Stimulated activated CD8-positive, alpha-beta memory T cell treated with anti-CD3 and anti-CD28 coated beads, Interleukin-7, amount 100 ng/mL, for 48 hours (primary cell): ENCODE data around the gene PTPRN2.

Source experiments
- DNase-seq, 2 donors: peaks; one replicate each; pipeline ENCODE4 v3.0.0-alpha.2; 2020; ENCODE audit warnings: low read depth in 1 of 2; ENCODE audit errors: extremely low read depth in 1 of 2

PTPRN2 gene

DNA sequence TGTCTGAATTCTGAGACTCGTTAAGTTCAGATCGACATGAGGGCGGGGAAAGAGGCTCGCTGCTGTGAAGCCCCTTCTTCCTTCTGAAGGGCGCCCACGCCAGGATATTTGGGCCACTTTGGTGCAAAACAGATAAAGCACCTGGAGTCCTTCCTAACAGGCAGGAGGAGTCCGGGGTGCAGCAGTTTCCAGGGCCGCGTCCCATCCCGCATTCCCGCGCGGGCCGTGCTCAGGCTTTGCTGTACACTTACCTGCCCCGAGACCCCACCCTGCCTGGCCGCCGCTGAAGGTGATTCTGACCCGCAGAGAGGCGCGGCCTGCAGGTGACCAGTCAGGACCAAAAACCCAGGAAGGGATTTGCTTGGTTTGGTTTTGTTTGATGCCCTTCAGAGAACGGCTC lies 454.6 kb downstream of the PTPRN2 start:
- no peak for DNase-seq

DNA sequence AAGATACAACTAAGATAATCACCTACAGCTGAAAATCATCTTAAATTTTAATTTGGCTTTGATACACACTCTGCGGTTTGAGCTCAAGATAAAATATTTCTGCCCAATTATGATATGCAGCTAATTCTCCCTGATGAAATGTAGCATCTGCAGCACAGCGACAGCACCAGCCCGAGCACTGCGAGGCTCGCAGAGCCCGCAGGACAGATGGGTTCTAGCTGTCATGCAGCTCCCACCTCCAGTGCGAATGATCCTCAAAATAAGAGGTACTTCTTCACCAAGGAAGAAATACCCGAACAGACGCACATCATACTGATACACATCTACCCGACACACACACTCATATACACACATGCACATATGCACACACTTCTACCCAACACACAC lies 457.6 kb downstream of the PTPRN2 start:
- DNase-seq: no peak

DNA sequence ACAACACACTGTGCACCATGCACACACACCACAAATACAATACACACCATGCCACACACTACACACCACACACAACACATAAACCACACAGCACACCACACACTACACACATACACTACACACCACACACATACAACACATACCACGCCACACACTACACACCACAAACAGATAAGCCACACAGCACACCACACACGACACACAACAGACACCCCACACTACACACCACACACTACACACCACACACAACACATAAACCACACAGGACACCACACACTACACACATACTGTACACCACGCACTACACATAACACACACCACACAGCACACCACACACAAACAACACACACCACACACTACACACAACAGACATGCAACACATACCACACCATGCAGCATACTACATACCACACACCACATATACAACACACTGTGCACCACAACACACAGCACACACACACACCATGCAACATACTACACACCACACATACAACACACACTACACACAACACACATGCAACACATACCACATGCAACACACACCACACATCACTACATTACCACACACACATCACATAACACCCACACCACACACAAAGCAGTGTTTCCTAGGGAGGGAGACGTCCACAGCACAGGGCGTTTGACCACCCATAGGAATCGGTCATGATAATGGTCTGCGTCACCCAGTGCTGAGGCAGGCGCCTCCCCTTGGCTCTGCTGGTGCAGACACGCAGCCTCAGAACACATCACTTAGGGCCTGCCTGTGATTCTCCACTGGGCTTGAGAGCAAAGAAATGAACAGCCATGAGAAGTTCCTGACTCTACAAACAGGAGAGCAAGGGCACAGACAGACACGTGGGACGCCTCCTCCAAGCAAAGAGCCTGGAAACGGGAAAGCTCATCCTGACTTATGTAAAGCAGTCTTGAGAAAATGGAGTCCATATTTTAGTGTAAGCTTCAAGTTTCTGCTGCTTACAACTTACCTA lies 458.3 kb downstream of the PTPRN2 start:
- DNase-seq: no peak

DNA sequence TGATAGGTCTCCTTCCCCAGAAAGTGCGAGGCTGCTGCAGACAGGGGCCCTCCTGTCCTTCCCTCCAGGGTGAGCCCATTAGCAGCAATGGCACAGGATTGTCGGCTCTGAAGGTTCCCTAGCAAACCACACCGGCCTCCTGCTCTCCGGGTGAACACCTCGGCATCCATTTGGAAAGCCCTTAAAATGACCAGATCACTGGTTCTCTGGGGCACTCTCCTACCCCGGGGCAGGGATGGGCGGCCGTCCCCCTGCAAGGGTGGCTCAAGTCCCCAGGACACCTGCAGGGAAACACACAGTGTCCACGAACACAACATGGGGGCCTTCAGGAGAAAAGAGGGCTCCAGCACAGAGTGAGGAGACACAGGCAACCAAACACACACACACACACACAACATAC lies 459.1 kb downstream of the PTPRN2 start:
- DNase-seq: no peak

DNA sequence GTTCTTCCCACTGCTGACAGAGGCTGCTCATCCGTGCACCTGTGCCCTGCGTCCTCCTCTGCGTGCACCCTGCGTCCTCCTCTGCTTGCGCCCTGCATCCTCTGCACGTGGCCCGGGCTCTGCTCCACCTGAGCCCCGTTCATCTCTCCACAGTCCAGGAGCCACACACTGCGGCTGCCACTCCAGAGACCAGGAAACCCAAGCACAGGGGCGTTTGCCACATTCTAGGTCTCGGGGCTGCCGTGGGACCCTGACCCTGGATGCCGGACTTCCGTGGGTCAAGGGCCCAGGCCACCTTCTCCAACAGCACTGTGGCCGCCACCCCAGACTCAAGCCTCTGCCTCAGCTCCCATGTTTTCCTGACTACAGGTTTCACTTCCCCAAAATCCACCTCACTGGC lies 460.4 kb downstream of the PTPRN2 start:
- no peak for DNase-seq

DNA sequence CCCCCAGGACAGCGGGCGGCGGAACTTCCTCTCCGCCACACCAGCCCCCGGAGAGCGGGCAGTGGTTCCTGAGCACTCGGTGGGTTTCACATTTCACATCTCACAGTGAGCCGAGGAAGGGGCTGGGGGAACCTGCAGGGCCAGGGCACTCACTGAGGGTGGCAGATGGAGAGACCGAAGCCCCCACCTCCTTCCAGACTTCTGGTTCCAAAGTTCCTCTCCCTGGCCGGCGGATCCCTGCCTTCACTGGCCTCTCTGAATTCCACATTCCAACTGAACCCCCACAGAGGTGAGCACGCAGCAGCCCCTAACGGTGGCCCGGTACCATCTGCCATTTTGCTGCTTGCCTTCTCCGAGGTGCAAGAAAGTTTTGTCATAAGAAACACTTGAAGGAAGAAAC lies 461.0 kb downstream of the PTPRN2 start:
- no peak for DNase-seq

DNA sequence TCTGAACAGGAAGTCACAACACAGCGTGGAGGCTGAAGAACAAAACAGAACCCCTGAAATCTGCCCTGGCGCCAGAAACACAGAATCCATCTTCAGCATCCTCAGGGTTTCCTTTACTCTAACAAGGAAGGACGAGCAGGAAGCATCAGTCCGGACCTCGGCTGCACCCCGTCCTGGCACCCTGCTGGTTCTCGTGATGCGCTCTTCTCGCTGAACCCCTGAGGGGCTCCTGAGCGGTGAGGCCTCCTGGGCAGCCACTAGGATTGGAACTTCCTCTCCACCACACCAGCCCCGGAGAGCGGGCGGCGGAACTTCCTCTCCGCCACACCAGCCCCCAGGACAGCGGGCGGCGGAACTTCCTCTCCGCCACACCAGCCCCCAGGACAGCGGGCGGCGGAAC lies 461.9 kb downstream of the PTPRN2 start:
- no peak for DNase-seq

DNA sequence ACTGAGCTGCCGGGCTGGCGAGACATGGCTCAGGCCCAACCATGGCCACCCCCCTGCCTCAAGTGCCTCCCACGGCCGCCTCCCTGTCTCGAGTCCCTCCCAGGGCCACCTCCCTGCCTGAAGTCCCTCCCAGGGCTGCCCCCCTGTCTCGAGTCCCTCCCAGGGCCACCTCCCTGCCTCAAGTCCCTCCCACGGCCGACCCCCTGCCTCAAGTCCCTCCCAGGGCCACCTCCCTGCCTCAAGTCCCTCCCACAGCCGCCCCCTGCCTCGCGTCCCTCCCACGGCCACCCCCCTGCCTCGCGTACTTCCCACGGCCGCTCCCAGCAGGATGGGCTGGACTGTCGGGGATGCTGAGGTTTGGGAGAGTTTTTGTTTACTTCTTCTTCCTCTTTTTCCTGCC lies 462.5 kb downstream of the PTPRN2 start:
- no peak for DNase-seq

DNA sequence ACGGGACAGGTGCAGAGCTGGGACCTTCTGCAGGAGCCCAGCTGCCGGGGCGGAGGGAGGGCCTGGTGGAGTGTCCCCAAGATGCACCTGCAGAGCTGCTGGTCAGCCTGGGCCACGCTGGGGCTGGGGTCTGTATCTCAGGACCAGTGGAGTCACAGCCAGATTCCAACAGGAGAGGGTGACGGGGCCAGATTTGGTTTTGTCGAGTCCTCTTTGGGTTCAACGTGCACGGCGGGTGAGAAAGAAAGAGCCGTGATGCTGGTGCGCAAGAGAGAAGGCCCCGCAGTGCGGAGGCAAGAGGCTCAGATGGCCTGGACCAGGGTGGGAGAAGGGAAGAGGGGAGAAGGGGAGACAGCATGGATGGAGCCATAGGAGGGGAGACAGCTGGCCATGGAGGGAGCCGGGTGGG lies 462.9 kb downstream of the PTPRN2 start:
- no peak for DNase-seq

DNA sequence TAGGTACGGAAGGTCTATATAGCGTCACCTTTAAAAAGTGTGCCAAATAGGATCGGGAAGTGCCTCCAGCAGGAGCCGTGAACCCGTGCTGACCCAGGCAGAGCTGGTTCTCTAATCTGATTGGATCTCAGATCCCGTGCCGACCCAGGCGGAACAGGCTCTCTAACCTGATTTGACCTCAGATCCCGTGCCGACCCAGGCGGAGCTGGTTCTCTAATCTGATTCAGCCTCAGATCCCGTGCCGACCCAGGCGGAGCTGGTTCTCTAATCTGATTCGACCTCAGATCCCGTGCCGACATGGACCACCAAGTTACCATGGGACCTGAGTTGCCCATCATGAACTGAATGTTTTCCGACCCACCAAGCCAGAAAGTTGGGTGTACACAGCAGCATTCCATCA lies 463.9 kb downstream of the PTPRN2 start:
- no peak for DNase-seq

DNA sequence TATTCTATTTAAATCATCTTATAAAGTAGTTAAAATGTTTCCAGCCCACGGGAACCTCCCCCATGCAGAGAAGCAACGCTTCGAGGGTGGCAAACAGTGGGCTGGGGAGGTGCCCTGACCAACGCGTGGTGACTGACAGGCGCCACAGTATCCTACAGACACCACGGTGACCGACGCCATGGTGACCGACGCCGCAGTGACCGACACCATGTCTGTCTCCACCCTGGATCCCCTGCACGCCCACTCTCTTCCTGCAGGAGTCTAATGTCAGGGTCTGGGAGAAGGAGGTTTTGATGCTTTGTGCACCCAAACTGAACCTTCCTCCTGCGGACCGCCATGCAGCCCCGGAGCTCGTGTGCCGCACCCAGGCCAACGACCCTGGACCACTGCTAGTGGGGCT lies 464.4 kb downstream of the PTPRN2 start:
- no peak for DNase-seq

DNA sequence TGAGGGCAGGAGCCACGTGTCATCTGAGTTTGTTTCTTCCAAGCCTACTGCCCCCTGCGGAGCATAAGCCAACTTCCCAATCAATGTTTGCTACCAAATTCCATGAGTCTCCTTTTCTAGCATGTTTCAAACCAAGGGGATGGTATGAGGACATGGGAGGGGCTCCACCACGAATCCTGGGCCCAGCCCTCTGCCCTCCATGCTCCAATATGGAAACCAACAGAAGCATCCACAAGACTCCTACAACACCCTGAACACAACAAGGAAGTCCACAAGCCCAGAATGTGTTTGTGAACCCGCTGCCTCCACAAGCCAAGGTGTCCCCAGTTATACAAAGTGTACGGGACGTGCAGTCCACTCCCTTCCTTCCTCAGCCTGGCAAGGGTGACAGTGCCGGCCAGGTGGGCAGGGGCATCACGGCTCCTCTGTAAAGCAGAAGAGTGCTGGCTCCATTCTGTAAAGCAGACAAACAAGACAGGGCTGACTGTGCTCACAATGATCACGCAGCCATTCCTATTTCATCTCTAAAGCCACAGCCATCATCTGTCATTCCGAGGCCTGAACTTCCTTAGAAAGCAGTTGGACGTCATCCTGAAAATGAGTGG lies 466.1 kb downstream of the PTPRN2 start:
- DNase-seq: no peak

DNA sequence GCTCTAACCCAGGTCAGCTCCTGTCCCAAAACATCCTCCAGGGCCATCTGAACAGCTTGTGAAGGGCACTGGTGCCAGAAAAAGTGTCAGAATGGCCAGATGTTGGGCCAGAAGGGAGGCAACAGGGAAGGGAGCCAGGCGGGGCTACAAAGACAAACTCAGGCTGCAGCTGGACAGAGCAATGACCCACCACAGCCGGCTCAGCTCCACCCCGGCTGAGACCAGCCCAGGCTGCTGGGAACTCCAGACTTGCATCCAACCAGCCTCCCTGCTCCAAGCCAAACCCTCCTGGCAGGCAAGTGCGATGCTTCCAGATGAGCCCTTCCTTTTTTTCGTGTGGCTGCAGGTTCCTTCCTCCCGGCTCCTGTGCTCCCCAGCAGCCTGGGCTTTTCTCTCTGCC lies 466.9 kb downstream of the PTPRN2 start:
- no peak for DNase-seq

DNA sequence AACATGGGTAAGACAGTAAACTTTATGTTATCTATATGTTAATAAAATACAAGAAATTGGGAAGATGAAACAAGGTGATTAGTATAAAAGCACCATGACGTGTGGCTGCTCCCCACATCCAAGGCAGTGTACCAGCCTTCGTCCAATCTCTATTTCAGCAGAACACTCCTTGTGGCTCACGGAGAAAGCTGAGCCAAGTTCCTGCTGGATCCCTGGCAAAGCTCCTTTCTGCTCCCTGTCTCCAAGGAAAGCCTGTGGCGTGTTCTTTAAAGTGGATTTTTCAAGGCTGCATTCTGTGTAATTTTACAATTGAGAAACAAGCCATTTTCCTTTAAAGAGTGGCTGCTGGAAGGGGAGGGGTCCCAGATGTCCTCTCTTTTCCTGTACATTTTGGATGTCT lies 467.3 kb downstream of the PTPRN2 start:
- no peak for DNase-seq

DNA sequence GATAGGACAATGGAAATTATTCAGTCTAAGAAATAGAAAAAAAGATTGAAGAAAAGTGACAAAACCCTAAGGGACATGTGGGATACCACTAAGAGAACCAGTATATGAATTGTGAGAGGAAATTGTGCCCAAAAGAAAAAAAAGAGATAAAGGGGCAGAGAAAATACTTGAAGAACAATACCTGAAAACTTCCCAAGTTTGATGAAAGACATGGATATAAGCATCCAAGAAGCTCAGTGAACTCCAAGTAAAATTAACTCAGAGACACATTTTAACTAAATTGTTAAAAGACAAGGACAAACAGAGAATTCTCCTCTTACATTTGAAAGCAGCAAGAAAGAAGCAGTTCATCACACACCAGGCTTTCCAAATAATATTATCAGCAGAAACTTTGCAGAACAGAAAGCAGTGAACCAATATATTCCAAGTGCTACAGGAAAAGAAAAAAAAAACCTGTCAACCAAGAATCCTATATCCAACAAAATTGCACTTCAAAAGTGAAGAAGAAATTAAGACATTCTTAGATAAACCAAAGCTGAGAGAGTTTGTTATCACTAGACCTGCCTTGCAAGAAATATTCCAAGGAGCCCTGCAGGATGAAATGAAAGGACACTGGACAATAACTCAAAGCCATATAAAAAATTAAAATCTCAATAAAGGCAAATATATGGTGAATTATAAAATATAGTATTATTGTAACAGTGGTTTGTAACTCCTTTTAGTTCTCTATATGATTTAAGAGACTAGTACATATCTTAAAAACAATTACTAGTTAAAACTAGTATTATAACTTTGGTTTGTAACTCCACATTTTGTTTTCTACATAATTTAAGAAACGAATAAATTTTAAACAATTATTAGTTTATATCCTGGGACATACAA lies 470.0 kb downstream of the PTPRN2 start:
- no peak for DNase-seq

DNA sequence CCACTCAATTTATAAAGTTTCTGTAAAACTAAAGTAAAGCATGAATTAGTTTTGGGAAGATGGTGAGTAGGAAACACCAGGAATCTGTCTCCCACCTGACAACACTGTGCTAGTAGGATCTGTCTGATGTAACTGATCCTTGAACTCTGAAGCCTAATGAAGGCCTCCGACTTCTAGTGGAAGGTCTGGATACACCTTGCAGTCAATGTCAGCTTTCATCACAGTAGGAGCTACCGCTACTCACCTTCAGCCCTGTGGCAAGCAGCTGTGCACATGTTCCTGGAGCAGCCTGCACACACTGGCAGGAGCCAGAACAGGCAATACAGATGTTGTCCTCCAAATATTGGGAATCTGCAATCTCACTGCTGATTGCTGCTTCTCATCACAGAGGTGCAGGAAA lies 471.4 kb downstream of the PTPRN2 start:
- no peak for DNase-seq

DNA sequence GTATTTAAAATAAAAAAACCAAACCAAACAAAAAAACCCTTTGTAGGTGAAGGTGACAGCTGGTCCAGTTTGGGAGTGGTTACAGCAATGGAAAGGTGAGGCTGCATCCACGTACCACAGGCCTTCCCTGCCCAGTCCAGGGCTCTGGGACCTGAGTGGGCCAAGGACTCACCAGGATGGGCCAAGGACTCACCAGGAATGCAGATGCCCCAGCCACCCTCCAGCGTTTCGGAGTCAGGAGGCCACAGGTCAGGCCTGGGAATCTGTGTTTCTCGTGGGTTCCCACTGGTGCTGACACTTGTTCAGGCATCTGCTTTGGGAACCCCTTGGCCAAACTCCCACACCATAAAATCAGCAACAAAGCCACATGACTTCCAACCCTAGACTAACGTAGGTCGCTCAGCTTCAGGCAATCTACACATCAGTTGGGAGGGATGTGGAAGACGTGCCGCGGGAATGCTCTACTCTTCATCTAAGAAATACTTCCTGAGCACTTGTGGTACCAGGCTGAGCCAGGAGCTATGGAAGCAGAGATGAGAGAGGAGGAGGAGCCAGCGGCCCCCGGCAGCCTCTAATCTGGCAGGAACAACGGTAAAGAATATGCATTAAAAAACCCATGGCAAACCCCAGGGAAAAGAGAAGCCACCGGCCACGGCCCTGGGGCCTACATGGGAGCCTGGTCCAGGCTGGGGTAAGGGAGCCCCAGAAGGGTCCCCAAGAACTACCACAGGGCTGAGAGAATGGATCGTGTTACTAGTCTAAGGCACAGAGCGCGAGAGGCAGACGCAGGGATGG lies 473.4 kb downstream of the PTPRN2 start:
- DNase-seq: no peak

DNA sequence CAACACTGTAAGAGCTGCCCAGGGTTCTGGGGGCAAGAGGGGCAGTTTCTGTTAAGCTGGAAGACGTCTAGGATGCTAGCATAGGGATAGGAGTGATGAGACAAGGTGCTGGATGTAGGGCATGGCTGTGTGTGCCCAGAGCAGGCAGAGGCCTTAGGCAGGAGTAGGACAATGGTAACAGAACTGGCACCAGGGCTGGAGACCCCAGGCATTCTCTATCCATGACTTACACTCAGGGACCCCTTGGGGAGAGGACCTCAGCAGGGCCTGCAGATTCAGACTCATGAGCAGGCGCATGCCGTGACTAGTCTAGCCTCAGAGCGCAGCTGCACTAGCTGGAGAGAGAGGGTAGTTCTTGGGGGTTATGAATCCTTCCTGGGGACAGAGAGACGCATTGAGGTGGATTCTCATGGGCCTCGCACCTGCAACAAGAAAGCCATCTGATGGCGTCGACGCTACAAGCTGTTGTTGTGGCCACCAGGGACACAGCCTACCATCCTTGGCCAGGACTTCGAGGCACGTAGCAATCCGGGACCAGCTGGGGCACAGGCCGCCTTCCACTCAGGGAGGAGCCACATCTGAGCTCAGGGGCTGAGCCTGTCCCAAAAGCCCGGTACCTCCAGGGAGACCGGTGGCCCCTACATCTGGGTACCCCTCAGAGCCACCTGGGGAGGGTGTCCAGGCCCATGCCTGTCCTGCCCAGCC lies 474.1 kb downstream of the PTPRN2 start:
- no peak for DNase-seq

DNA sequence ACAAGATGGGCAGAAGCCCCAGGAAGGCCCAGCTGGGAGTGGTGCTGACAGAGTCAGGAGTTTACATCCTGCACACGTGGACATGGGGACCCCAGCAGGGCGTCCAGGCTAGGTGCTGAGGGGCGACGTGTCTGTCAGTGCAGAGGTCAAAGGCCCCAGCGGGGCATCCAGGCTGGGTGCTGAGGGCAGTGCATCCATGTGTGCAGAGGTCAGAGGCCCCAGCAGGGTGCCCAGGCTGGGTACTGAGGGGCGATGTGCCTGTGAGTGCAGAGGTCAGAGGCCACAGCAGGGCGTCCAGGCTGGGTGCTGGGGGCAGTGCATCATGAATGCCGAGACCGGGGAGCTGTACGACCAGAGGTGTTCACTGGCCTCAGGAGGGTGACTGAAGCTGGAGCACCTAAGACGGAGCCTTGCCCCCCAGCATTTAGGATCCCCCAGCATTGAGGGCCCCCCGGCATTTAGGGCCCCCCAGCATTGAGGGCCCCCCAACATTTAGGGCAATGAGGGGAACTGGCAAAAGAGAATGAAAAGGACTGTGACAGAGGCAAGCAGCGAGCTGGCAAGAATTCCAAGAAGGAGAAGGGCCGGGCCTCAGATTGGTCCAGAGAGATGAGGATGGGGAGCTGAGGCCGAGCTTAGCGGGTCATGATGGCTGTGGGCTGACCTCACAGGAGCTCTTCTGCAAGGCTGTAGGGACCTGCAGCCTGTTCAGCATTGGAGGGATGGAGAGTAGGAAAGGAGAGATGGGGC lies 474.9 kb downstream of the PTPRN2 start:
- no peak for DNase-seq
